SK-N-SH treated with all-trans-retinoic acid at 6 μM for 48 hours (cell line): ENCODE measurements around the gene MRGPRF.

Experiments used
- ATAC-seq: fragments of 200-7000 bp; cut with Tn5 transposase; 3 replicates; pipeline ENCODE4 v1.9.1; 2020; ENCODE audit warnings: mild to moderate bottlenecking, moderate library complexity
- ARNTL ChIP-seq: fragments of 450-650 bp; formaldehyde crosslinking; IDR thresholded peaks from 2 replicates; pipeline ENCODE4 v1.5.0; 2020; ENCODE audit warnings: low read depth, mild to moderate bottlenecking, moderate library complexity, borderline replicate concordance
- BACH2 ChIP-seq: fragments of 250-450 bp; sonication (Bioruptor Pico); IDR thresholded peaks from 2 replicates; pipeline ENCODE4 v1.9.0; 2021; ENCODE audit warnings: mild to moderate bottlenecking, borderline replicate concordance
- ESRRG ChIP-seq: fragments of 250-450 bp; sonication (Bioruptor Pico); IDR thresholded peaks from 2 replicates; pipeline ENCODE4 v1.6.1; 2021; ENCODE audit warnings: mild to moderate bottlenecking
- ISL1 ChIP-seq: fragments of 250-450 bp; sonication (Bioruptor Pico); IDR thresholded peaks from 2 replicates; pipeline ENCODE4 v2.1.2; 2022; ENCODE audit warnings: mild to moderate bottlenecking, moderate library complexity
- OSR1 ChIP-seq: fragments of 250-450 bp; sonication (Bioruptor Pico); IDR thresholded peaks from 2 replicates; pipeline ENCODE4 v1.8.0; 2022; ENCODE audit warnings: moderate library complexity, mild to moderate bottlenecking, inconsistent platforms
- PATZ1 ChIP-seq: fragments of 250-450 bp; sonication (Bioruptor Pico); IDR thresholded peaks from 2 replicates; pipeline ENCODE4 v1.8.0; 2020; ENCODE audit warnings: mild to moderate bottlenecking, moderate library complexity, borderline replicate concordance
- POU6F1 ChIP-seq: fragments of 250-450 bp; sonication (Bioruptor Pico); IDR thresholded peaks from 2 replicates; pipeline ENCODE4 v1.8.0; 2021; ENCODE audit warnings: low read depth, mild to moderate bottlenecking, moderate library complexity, borderline replicate concordance
- SNAI2 ChIP-seq: fragments of 250-450 bp; sonication (Bioruptor Pico); IDR thresholded peaks from 2 replicates; pipeline ENCODE4 v1.5.0; 2020; ENCODE audit warnings: mild to moderate bottlenecking, moderate library complexity
- TCF4 ChIP-seq: fragments of 250-450 bp; sonication (Bioruptor Pico); IDR thresholded peaks from 2 replicates; pipeline ENCODE4 v1.8.0; 2021; ENCODE audit warnings: mild to moderate bottlenecking, moderate library complexity, borderline replicate concordance
- TOX ChIP-seq: fragments of 250-450 bp; sonication (Bioruptor Pico); IDR thresholded peaks from 2 replicates; pipeline ENCODE4 v1.8.0; 2021; ENCODE audit warnings: mild to moderate bottlenecking, moderate library complexity, borderline replicate concordance
- ZC3H10 ChIP-seq: fragments of 250-450 bp; sonication (Bioruptor Pico); IDR thresholded peaks from 2 replicates; pipeline ENCODE4 v1.5.1; 2021; ENCODE audit warnings: mild to moderate bottlenecking, moderate library complexity
- ZFP3 ChIP-seq: fragments of 250-450 bp; sonication (Bioruptor Pico); IDR thresholded peaks from 2 replicates; pipeline ENCODE4 v1.5.0; 2020; ENCODE audit warnings: mild to moderate bottlenecking, moderate library complexity
- ZFP30 ChIP-seq: fragments of 450-650 bp; formaldehyde crosslinking; IDR thresholded peaks from 2 replicates; pipeline ENCODE4 v1.5.0; 2022; ENCODE audit warnings: mild to moderate bottlenecking, moderate library complexity
- ZNF565 ChIP-seq: fragments of 450-650 bp; formaldehyde crosslinking; conservative IDR thresholded peaks from 2 replicates; pipeline ENCODE4 v1.5.0; 2020; ENCODE audit warnings: low read depth, mild to moderate bottlenecking, moderate library complexity
- ZNF8 ChIP-seq: fragments of 450-650 bp; formaldehyde crosslinking; IDR thresholded peaks from 2 replicates; pipeline ENCODE4 v1.5.0; 2020; ENCODE audit warnings: mild to moderate bottlenecking, moderate library complexity
- TF ChIP-seq, protein P1 (sequence below): fragments of 250-450 bp; sonication (Bioruptor Pico); IDR thresholded peaks from 2 replicates; pipeline ENCODE4 v1.5.1; 2021; ENCODE audit warnings: mild to moderate bottlenecking, moderate library complexity
- TF ChIP-seq, protein P2 (sequence below): fragments of 250-450 bp; sonication (Bioruptor Pico); IDR thresholded peaks from 2 replicates; pipeline ENCODE4 v1.5.0; 2020; ENCODE audit warnings: mild to moderate bottlenecking, moderate library complexity

Gene MRGPRF

DNA sequence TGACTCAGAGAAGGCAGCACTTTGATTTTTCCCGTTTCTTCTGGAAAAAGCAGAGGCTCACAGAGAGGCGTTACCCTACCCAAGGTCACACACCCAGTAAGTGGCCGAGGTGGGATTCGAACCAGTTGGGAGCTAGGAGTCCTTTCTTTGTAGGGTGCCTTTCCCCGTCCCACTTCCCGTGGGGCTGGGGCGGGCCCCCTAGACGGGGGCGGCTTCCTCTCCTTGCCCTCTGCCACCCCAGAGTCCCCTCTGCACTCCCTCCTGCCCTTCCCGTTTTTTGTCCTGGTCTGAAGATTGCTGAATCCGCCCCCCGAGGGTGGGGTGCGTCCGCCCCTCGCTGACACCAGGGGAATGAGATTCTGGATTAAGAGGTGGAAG lies 36.4 kb upstream of the MRGPRF start:
- ATAC-seq, result no peak
- TF ChIP-seq BACH2 (CRISPR knock-in tag) (no peak), ESRRG (CRISPR knock-in tag) (no peak), ZFP3 (CRISPR knock-in tag) (no peak), PATZ1 (CRISPR knock-in tag) (no peak), ZFP30 (no peak), ZNF565 (CRISPR knock-in tag) (no peak), ZC3H10 (no peak), POU6F1 (CRISPR knock-in tag) (no peak)

DNA sequence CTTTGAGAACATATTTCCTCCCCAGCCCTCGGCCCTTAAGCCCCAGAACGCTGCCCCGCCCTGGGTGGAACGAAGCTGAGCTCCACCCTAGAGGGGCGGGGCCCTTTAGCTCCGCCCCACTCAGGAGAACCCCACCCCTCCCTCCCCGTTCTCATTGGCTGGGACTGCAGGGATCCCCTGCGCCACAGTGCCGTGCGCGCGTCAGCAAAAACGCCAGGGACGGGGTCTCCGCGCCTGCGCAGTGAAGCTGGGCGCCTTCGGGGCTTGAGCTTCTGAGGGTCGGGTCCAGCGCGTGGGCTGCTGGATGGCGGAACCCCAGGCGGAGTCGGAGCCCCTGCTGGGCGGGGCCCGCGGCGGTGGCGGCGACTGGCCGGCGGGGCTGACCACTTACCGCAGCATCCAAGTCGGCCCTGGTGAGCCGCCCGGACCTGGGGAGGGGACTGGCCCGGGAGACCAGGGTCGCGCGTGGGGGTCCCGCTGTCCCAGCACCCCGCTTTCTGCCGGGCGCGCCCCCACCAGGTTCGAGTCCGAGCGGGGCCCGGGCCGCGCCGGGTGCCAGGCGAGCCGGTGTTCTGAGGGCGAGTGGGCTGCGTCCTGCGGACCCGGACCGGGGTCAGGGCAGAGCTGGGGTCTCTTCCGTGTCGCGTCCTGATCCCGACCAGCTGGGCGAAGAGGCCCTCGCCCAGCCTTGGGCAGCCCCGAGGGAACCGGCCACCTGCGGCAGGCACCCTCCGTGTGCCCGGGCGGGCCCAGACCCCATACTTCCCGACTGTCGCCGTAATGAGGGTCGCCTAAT lies 35.8 kb upstream of the MRGPRF start, which contains the start of gene TPCN2:
Gene TPCN2, plus strand, starts transcription at position 239 of the 796 bp plus-strand sequence. Its CDS starts 66 bp downstream, at position 305.
- TF ChIP-seq ARNTL (CRISPR knock-in tag) (no peak), ZFP3 (CRISPR knock-in tag) (no peak), ZFP30 (no peak), ESRRG (CRISPR knock-in tag) (no peak), TOX (CRISPR knock-in tag) (no peak), SNAI2 (CRISPR knock-in tag) (no peak), ZNF8 (CRISPR knock-in tag) (no peak), ZC3H10 (no peak), POU6F1 (CRISPR knock-in tag) (no peak), TCF4 (no peak), PATZ1 (CRISPR knock-in tag) (no peak), ISL1 (CRISPR knock-in tag) (no peak), OSR1 (CRISPR knock-in tag) (no peak)
- TF ChIP-seq, protein P1, sequence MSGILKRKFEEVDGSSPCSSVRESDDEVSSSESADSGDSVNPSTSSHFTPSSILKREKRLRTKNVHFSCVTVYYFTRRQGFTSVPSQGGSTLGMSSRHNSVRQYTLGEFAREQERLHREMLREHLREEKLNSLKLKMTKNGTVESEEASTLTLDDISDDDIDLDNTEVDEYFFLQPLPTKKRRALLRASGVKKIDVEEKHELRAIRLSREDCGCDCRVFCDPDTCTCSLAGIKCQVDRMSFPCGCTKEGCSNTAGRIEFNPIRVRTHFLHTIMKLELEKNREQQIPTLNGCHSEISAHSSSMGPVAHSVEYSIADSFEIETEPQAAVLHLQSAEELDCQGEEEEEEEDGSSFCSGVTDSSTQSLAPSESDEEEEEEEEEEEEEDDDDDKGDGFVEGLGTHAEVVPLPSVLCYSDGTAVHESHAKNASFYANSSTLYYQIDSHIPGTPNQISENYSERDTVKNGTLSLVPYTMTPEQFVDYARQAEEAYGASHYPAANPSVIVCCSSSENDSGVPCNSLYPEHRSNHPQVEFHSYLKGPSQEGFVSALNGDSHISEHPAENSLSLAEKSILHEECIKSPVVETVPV (CRISPR knock-in tag), result no peak
- TF ChIP-seq, protein P2, sequence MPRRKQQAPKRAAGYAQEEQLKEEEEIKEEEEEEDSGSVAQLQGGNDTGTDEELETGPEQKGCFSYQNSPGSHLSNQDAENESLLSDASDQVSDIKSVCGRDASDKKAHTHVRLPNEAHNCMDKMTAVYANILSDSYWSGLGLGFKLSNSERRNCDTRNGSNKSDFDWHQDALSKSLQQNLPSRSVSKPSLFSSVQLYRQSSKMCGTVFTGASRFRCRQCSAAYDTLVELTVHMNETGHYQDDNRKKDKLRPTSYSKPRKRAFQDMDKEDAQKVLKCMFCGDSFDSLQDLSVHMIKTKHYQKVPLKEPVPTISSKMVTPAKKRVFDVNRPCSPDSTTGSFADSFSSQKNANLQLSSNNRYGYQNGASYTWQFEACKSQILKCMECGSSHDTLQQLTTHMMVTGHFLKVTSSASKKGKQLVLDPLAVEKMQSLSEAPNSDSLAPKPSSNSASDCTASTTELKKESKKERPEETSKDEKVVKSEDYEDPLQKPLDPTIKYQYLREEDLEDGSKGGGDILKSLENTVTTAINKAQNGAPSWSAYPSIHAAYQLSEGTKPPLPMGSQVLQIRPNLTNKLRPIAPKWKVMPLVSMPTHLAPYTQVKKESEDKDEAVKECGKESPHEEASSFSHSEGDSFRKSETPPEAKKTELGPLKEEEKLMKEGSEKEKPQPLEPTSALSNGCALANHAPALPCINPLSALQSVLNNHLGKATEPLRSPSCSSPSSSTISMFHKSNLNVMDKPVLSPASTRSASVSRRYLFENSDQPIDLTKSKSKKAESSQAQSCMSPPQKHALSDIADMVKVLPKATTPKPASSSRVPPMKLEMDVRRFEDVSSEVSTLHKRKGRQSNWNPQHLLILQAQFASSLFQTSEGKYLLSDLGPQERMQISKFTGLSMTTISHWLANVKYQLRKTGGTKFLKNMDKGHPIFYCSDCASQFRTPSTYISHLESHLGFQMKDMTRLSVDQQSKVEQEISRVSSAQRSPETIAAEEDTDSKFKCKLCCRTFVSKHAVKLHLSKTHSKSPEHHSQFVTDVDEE (CRISPR knock-in tag), result no peak
- peak; percentile 92 for ATAC-seq
